H9 (cell line): ENCODE measurements around the gene JADE2. TPM values are rescaled to one million over a fixed set of nuclear protein-coding genes. Genes with fewer than 3 reads are reported as not detected.

Source experiments
- DNase-seq: peaks from one replicate; pipeline ENCODE4 v3.0.0-alpha.2; 2017
- H2AFZ ChIP-seq: one replicate; pipeline ENCODE4 v1.6.1; 2013; ENCODE audit warnings: mild to moderate bottlenecking, low read length, control low read depth, moderate library complexity
- H2AK5ac ChIP-seq: 2 replicates; pipeline ENCODE4 v1.6.1; 2013; ENCODE audit warnings: low read length, control low read depth, mixed read lengths; ENCODE audit not compliant: insufficient read length
- H2BK120ac ChIP-seq: one replicate; pipeline ENCODE4 v1.6.1; 2013; ENCODE audit warnings: low read depth, mild to moderate bottlenecking, low read length, control low read depth, inconsistent platforms; ENCODE audit not compliant: poor library complexity, severe bottlenecking
- H2BK12ac ChIP-seq: 2 replicates; pipeline ENCODE4 v1.6.1; 2013; ENCODE audit warnings: low read length, control low read depth, mixed read lengths, low read depth; ENCODE audit not compliant: insufficient read length
- H2BK15ac ChIP-seq: 2 replicates; pipeline ENCODE4 v1.6.1; 2013; ENCODE audit warnings: low read depth, low read length, control low read depth
- H2BK20ac ChIP-seq: one replicate; pipeline ENCODE4 v1.6.1; 2013; ENCODE audit warnings: low read depth, mild to moderate bottlenecking, low read length, control low read depth, inconsistent platforms; ENCODE audit not compliant: poor library complexity, severe bottlenecking
- H2BK5ac ChIP-seq: 2 replicates; pipeline ENCODE4 v1.6.1; 2013; ENCODE audit warnings: low read length, control low read depth, mixed read lengths; ENCODE audit not compliant: insufficient read length
- H3K14ac ChIP-seq: 2 replicates; pipeline ENCODE4 v1.6.1; 2013; ENCODE audit warnings: low read length, control low read depth; ENCODE audit not compliant: insufficient read depth
- H3K18ac ChIP-seq: 2 replicates; pipeline ENCODE4 v1.6.1; 2013; ENCODE audit warnings: low read depth, mild to moderate bottlenecking, mixed read lengths, low read length, control low read depth; ENCODE audit not compliant: insufficient read length
- H3K23ac ChIP-seq: 2 replicates; pipeline ENCODE4 v1.6.1; 2013; ENCODE audit warnings: low read length, control low read depth, mixed read lengths, low read depth; ENCODE audit not compliant: insufficient read length
- H3K23me2 ChIP-seq: 2 replicates; pipeline ENCODE4 v1.6.1; 2013; ENCODE audit warnings: low read depth, mild to moderate bottlenecking, mixed read lengths, low read length, control low read depth; ENCODE audit not compliant: insufficient read length, poor library complexity, severe bottlenecking
- H3K27ac ChIP-seq: 2 replicates; pipeline ENCODE4 v1.5.1; 2013; ENCODE audit warnings: low read length, control low read depth, mixed read lengths, low read depth; ENCODE audit not compliant: insufficient read length
- H3K27me3 ChIP-seq: 2 replicates; pipeline ENCODE4 v1.6.1; 2013; ENCODE audit warnings: low read length, control low read depth, inconsistent platforms; ENCODE audit not compliant: insufficient read depth
- H3K4ac ChIP-seq: 2 replicates; pipeline ENCODE4 v1.6.1; 2013; ENCODE audit warnings: low read depth, mild to moderate bottlenecking, control low read depth, inconsistent platforms, low read length, moderate library complexity
- H3K4me1 ChIP-seq: 2 replicates; pipeline ENCODE4 v1.6.1; 2013; ENCODE audit warnings: low read length, control low read depth, inconsistent platforms; ENCODE audit not compliant: insufficient read depth
- H3K4me2 ChIP-seq: 2 replicates; pipeline ENCODE4 v1.6.1; 2013; ENCODE audit warnings: low read length, control low read depth, mixed read lengths; ENCODE audit not compliant: insufficient read length, insufficient read depth
- H3K56ac ChIP-seq: 2 replicates; pipeline ENCODE4 v1.6.1; 2013; ENCODE audit warnings: low read depth, mild to moderate bottlenecking, mixed read lengths, low read length, control low read depth; ENCODE audit not compliant: insufficient read length
- H3K79me1 ChIP-seq: 2 replicates; pipeline ENCODE4 v1.6.1; 2013; ENCODE audit warnings: low read depth, mild to moderate bottlenecking, moderate library complexity, low read length, control low read depth, inconsistent platforms; ENCODE audit not compliant: insufficient read depth, poor library complexity, severe bottlenecking
- H3K79me2 ChIP-seq: 2 replicates; pipeline ENCODE4 v1.6.1; 2013; ENCODE audit warnings: low read length, control low read depth, inconsistent platforms; ENCODE audit not compliant: insufficient read depth
- H3K9ac ChIP-seq: 2 replicates; pipeline ENCODE4 v1.6.1; 2013; ENCODE audit warnings: low read length, control low read depth, mixed read lengths; ENCODE audit not compliant: insufficient read length; ENCODE audit errors: extremely low read depth
- H3K9me3 ChIP-seq: one replicate; pipeline ENCODE4 v1.6.1; 2013; ENCODE audit warnings: low read depth, low read length, inconsistent platforms; ENCODE audit not compliant: control insufficient read depth
- H3T11ph ChIP-seq: one replicate; pipeline ENCODE4 v1.6.1; 2013; ENCODE audit warnings: mild to moderate bottlenecking, low read length, control low read depth, inconsistent platforms
- H4K20me1 ChIP-seq: one replicate; pipeline ENCODE4 v1.6.1; 2013; ENCODE audit not compliant: control insufficient read depth, insufficient read length, insufficient read depth
- H4K5ac ChIP-seq: 2 replicates; pipeline ENCODE4 v1.6.1; 2013; ENCODE audit warnings: low read depth, mild to moderate bottlenecking, mixed read lengths, low read length, control low read depth; ENCODE audit not compliant: insufficient read length
- H4K8ac ChIP-seq: replicated peaks from 2 replicates; pipeline ENCODE4 v1.6.1; 2013; ENCODE audit warnings: low read length, control low read depth, mixed read lengths, low read depth; ENCODE audit not compliant: insufficient read length
- H4K91ac ChIP-seq: 2 replicates; pipeline ENCODE4 v1.6.1; 2013; ENCODE audit warnings: low read depth, mild to moderate bottlenecking, moderate library complexity, mixed read lengths, low read length, control low read depth; ENCODE audit not compliant: insufficient read length
- H3K27ac Mint-ChIP-seq, 3 experiments: 2 replicates in 2 of 3; 3 replicates in 1 of 3; pipeline ENCODE4 v1.8.0; 2020 to 2021; ENCODE audit warnings: mixed read lengths in 3 of 3, mild to moderate bottlenecking in 1 of 3, moderate library complexity in 1 of 3
- H3K27me3 Mint-ChIP-seq: 2 replicates; pipeline ENCODE4 v1.8.0; 2021; ENCODE audit warnings: low read depth, mild to moderate bottlenecking, moderate library complexity, mixed read lengths
- H3K36me3 Mint-ChIP-seq, 3 experiments: 2 replicates in 2 of 3; 3 replicates in 1 of 3; pipeline ENCODE4 v1.8.0; 2020 to 2021; ENCODE audit warnings: low read depth in 3 of 3, mixed read lengths in 3 of 3; ENCODE audit not compliant: insufficient read depth in 1 of 3
- H3K4me1 Mint-ChIP-seq, 2 experiments: 2 replicates each; pipeline ENCODE4 v1.8.0; 2020; ENCODE audit warnings: mixed read lengths in 2 of 2
- H3K4me3 Mint-ChIP-seq, 2 experiments: 2 replicates in 1 of 2; 3 replicates in 1 of 2; pipeline ENCODE4 v1.8.0; 2020 to 2021; ENCODE audit warnings: mild to moderate bottlenecking in 2 of 2, mixed read lengths in 2 of 2, moderate library complexity in 1 of 2
- H3K9me3 Mint-ChIP-seq, 2 experiments: 2 replicates in 1 of 2; 3 replicates in 1 of 2; pipeline ENCODE4 v1.8.0; 2020; ENCODE audit warnings: mild to moderate bottlenecking in 2 of 2, mixed read lengths in 2 of 2, moderate library complexity in 1 of 2
- CTCF ChIP-seq: fragments of 200-600 bp; sonication (generic); conservative IDR thresholded peaks from 3 replicates; pipeline ENCODE4 v1.8.0; 2021; ENCODE audit warnings: antibody characterized with exemption, mild to moderate bottlenecking
- WGBS: extraction: QIAGEN DNeasy Blood & Tissue Kit; methylation state at CpG from one replicate; pipeline ENCODE4 v1.1.7; 2013; ENCODE audit warnings: missing lambda C conversion rate, low lambda C conversion rate, mixed read lengths; ENCODE audit not compliant: insufficient read length; ENCODE audit errors: extremely low coverage; 5-methylcytosine and 5-hydroxymethylcytosine counted together
- total RNA-seq: library from RNA; stranded (reverse); gene quantifications from 2 replicates; pipeline ENCODE4 v1.2.1, GENCODE V29; 2021

JADE2 gene
- total RNA-seq, 1 experiment from 2014 or later = 99.7 TPM

DNA sequence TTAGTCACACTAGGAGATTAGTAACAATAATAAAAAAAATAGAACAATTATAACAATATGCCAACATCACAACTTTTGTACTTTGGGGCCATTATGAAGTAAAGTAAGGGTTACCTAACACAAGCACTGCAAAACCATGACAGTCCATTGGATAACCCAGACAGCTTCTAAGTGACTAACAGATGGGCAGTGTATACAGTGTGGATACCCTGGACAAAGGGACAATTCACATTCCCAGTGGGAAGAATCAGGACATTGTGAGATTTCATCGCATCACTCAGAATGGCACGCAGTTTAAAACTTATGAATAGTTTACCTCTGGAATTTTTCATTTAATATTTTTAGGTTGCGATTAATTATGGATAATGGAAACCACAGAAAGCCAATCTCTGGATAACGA, 45.6 kb upstream of the JADE2 start:
- Histone ChIP-seq H3K4ac (no peak overlapping the region), H3K79me2 (no peaks in the 10 kb centered on the region), H2BK5ac (no peak overlapping the region), H3K23ac (no peak overlapping the region), H2AFZ (no peak overlapping the region), H2BK20ac (no peak overlapping the region), H3K18ac (no peak overlapping the region), H3K9me3 (no peaks in the 10 kb centered on the region), H3K9ac (no peak overlapping the region), H3K79me1 (no peaks in the 10 kb centered on the region), H2BK12ac (no peak overlapping the region), H3K14ac (no peak overlapping the region), H3K4me2 (no peak overlapping the region), H3K4me1 (no peaks in the 10 kb centered on the region), H2BK120ac (no peak overlapping the region), H4K8ac (no peak overlapping the region), H3K23me2 (no peaks in the 10 kb centered on the region), H4K20me1 (no peaks in the 10 kb centered on the region), H2AK5ac (no peak overlapping the region), H3K27ac (no peak overlapping the region), H3T11ph (no peak overlapping the region), H4K5ac (no peak overlapping the region), H2BK15ac (no peak overlapping the region), H4K91ac (no peak overlapping the region), H3K56ac (no peak overlapping the region), H3K27me3 (no peaks in the 10 kb centered on the region)
- no peaks in the 10 kb centered on the region for H3K4me1 Mint-ChIP-seq
- H3K36me3 Mint-ChIP-seq = no peaks in the 10 kb centered on the region; a peak in 1 of 7 replicates
- peaks cover 0 to 2% of the 10 kb centered on the region in 2 experiments; a peak in 1 of 5 replicates for H3K9me3 Mint-ChIP-seq
- no peaks in the 10 kb centered on the region for H3K27me3 Mint-ChIP-seq
- WGBS = no CpG with 5 or more reads among the region's 4 CpGs
- no peak for TF ChIP-seq CTCF
- H3K27ac Mint-ChIP-seq = no peak overlapping the region
- H3K4me3 Mint-ChIP-seq = no peak overlapping the region
- no peak for DNase-seq
